SK-N-SH (cell line): Measurements from ENCODE around the gene ARHGEF25. TPM values are rescaled to one million over a fixed set of nuclear protein-coding genes. Genes with fewer than 3 reads are reported as not detected.
"Not testable (repeated sequence)": the region's sequence is repeated elsewhere in the genome, so short reads cannot be mapped to it uniquely, and the experiment has no call there.

Source experiments
- CTCF ChIA-PET: fragments of 300-600, 350-600 bp; formaldehyde crosslinking; extraction: SDS; loops from one replicate; lab custom pipeline; 2021; lab: Yijun Ruan, JAX
- POLR2A ChIA-PET: fragments of 350-600 bp; sonication (Branson Sonifier 250); formaldehyde crosslinking; extraction: SDS; loops from one replicate; lab custom pipeline; 2020; ENCODE audit warnings: antibody characterized with exemption, inconsistent platforms; lab: Yijun Ruan, JAX
- DNase-seq: peaks from one replicate; pipeline ENCODE4 v3.0.0; 2012
- H2AFZ ChIP-seq: fragments of 200-600 bp; sonication (generic); 2 replicates; pipeline ENCODE4 v1.8.1; 2016; ENCODE audit warnings: antibody characterized with exemption, mild to moderate bottlenecking, low read depth
- H3F3A ChIP-seq: fragments of 200-600 bp; sonication (generic); replicated peaks from 2 replicates; pipeline ENCODE3; 2016; ENCODE audit warnings: antibody characterized with exemption, mild to moderate bottlenecking; ENCODE audit not compliant: insufficient read depth
- H3K27ac ChIP-seq, 2 experiments: fragments of 200-500 bp in 1 of 2; fragments of 200-600 bp in 1 of 2; sonication (Bioruptor generic) in 1 of 2; sonication (generic), shearing (Covaris generic) in 1 of 2; 2 replicates each; pipeline versions ENCODE4 v1.5.1 to v1.6.1; 2014 to 2016; ENCODE audit warnings: low read depth in 2 of 2, inconsistent platforms in 1 of 2, low read length in 1 of 2, mild to moderate bottlenecking in 1 of 2, mixed read lengths in 1 of 2
- H3K27me3 ChIP-seq: fragments of 200-600 bp; sonication (generic), shearing (Covaris generic); 2 replicates; pipeline ENCODE4 v1.6.1; 2016; ENCODE audit warnings: mixed run types; ENCODE audit not compliant: insufficient read depth
- H3K36me3 ChIP-seq, 2 experiments: fragments of 200-500 bp in 1 of 2; fragments of 200-600 bp in 1 of 2; sonication (Bioruptor generic) in 1 of 2; sonication (generic) in 1 of 2; replicated peaks in 1 of 2; 2 replicates each; pipeline versions ENCODE3 to v1.5.1; 2014 to 2016; ENCODE audit warnings: low read length in 1 of 2, mild to moderate bottlenecking in 1 of 2; ENCODE audit not compliant: insufficient read depth in 2 of 2, control insufficient read depth in 1 of 2
- H3K4me1 ChIP-seq, 2 experiments: fragments of 200-500 bp in 1 of 2; fragments of 200-600 bp in 1 of 2; sonication (Bioruptor generic) in 1 of 2; sonication (generic), shearing (Covaris generic) in 1 of 2; 2 replicates each; pipeline versions ENCODE4 v1.5.1 to v1.6.1; 2014 to 2016; ENCODE audit warnings: low read depth in 1 of 2, low read length in 1 of 2, mixed run types in 1 of 2; ENCODE audit not compliant: insufficient read depth in 2 of 2, control insufficient read depth in 1 of 2
- H3K4me2 ChIP-seq: fragments of 200-600 bp; sonication (generic), shearing (Covaris generic); 2 replicates; pipeline ENCODE4 v1.6.1; 2017; ENCODE audit warnings: mixed run types
- H3K4me3 ChIP-seq, 2 experiments: fragments of 200-500 bp in 1 of 2; fragments of 200-600 bp in 1 of 2; sonication (Bioruptor generic) in 1 of 2; sonication (generic), shearing (Covaris generic) in 1 of 2; 2 replicates each; pipeline versions ENCODE4 v1.5.1 to v1.8.1; 2014 to 2016; ENCODE audit warnings: low read depth in 2 of 2, inconsistent platforms in 1 of 2, low read length in 1 of 2, mild to moderate bottlenecking in 1 of 2, mixed read lengths in 1 of 2, moderate library complexity in 1 of 2
- H3K79me2 ChIP-seq: fragments of 200-600 bp; sonication (generic); 2 replicates; pipeline ENCODE4 v1.8.1; 2017; ENCODE audit warnings: mild to moderate bottlenecking; ENCODE audit not compliant: insufficient read depth
- H3K9ac ChIP-seq: fragments of 200-600 bp; sonication (generic); 2 replicates; pipeline ENCODE4 v1.6.1; 2017; ENCODE audit warnings: mixed run types
- H3K9me2 ChIP-seq: fragments of 200-600 bp; sonication (generic); 2 replicates; pipeline ENCODE4 v1.6.1; 2017; ENCODE audit warnings: mixed run types
- H3K9me3 ChIP-seq: fragments of 200-600 bp; sonication (generic); 2 replicates; pipeline ENCODE4 v1.6.1; 2017; ENCODE audit warnings: mixed run types, mild to moderate bottlenecking, moderate library complexity
- H4K20me1 ChIP-seq: fragments of 200-600 bp; sonication (generic); 2 replicates; pipeline ENCODE4 v1.6.1; 2017; ENCODE audit warnings: mild to moderate bottlenecking, mixed run types; ENCODE audit not compliant: insufficient read depth
- FOXJ3 ChIP-seq: sonication (generic); formaldehyde crosslinking; IDR thresholded peaks from 2 replicates; pipeline ENCODE4 v1.5.1; 2020; ENCODE audit warnings: mild to moderate bottlenecking, missing genetic modification reagents
- FOXM1 ChIP-seq: IDR thresholded peaks from 2 replicates; pipeline ENCODE4 v1.4.0; 2012; ENCODE audit warnings: low read depth, mild to moderate bottlenecking
- GABPA ChIP-seq: IDR thresholded peaks from 2 replicates; pipeline ENCODE4 v1.4.0; 2012; ENCODE audit warnings: low read depth, mild to moderate bottlenecking
- JUND ChIP-seq: IDR thresholded peaks from 2 replicates; pipeline ENCODE4 v1.4.0; 2012
- RFX5 ChIP-seq: IDR thresholded peaks from 2 replicates; pipeline ENCODE4 v1.6.1; 2012; ENCODE audit warnings: mild to moderate bottlenecking, improper control_type of control experiment, low read length
- RXRA ChIP-seq: IDR thresholded peaks from 2 replicates; pipeline ENCODE4 v1.4.0; 2012; ENCODE audit warnings: low read depth, mild to moderate bottlenecking, borderline replicate concordance
- SIN3A ChIP-seq: IDR thresholded peaks from 2 replicates; pipeline ENCODE4 v1.6.1; 2012; ENCODE audit warnings: low read depth, mild to moderate bottlenecking, low read length, moderate library complexity, borderline replicate concordance
- SMC3 ChIP-seq: IDR thresholded peaks from 2 replicates; pipeline ENCODE4 v1.6.1; 2012; ENCODE audit warnings: low read depth, low read length, improper control_type of control experiment
- TAF1 ChIP-seq: IDR thresholded peaks from 2 replicates; pipeline ENCODE4 v1.6.1; 2012; ENCODE audit warnings: low read depth, mild to moderate bottlenecking, low read length, moderate library complexity, borderline replicate concordance
- YY1 ChIP-seq: IDR thresholded peaks from 2 replicates; pipeline ENCODE4 v1.4.0; 2012; ENCODE audit warnings: low read depth, mild to moderate bottlenecking
- ZBTB33 ChIP-seq: IDR thresholded peaks from 2 replicates; pipeline ENCODE4 v1.4.0; 2012; ENCODE audit warnings: low read depth, borderline replicate concordance
- WGBS: methylation state at CpG from one replicate; pipeline ENCODE4 v1.1.6; 2017; ENCODE audit warnings: low lambda C conversion rate; 5-methylcytosine and 5-hydroxymethylcytosine counted together
- polyA plus RNA-seq, 3 experiments: library from polyadenylated mRNA; depleted of rRNA; stranded (reverse); fragments of >200 nt; gene quantifications; 2 replicates each; pipeline ENCODE4 v1.2.3, GENCODE V29; 2012

The ARHGEF25 gene
- polyA plus RNA-seq, 1 of the 3 experiments (the other 2 are of a cell fraction), result 48.1 TPM

- TF ChIP-seq ZBTB33 (no peak), GABPA (no peak), TAF1 (no peak), FOXM1 (no peak), RFX5 (no peak), RXRA (no peak), FOXJ3 (no peak), JUND (no peak), SIN3A (no peak), YY1 (no peak), SMC3 (no peak)
Observed at GRCh38 chr12:57661376-57661775, 50.1 kb downstream of the ARHGEF25 start (continued).

GRCh38 chr12:57665066-57665820, 54.0 kb downstream of the ARHGEF25 start:
- H3K27me3 ChIP-seq, H3F3A ChIP-seq, POLR2A ChIA-PET, H3K4me2 ChIP-seq, CTCF ChIA-PET, H3K36me3 ChIP-seq, H3K79me2 ChIP-seq, H3K9ac ChIP-seq, DNase-seq, H2AFZ ChIP-seq, H3K9me2 ChIP-seq, H3K4me1 ChIP-seq, H4K20me1 ChIP-seq, H3K27ac ChIP-seq, H3K4me3 ChIP-seq: not testable (repeated sequence)
- H3K9me3 ChIP-seq, result peaks cover 11% of the 10 kb centered on the region
- 53% methylated on average over 8 of the region's 34 CpGs for WGBS

Other genes with a start within 250 kb of the ARHGEF25 start
- gene R3HDM2, start 180.4 kb upstream of the ARHGEF25 start, polyA plus RNA-seq (2012; rRNA removed), result 16.3 and 23.1 TPM in 2 replicates
- gene INHBC, start 176.7 kb upstream of the ARHGEF25 start, polyA plus RNA-seq (2012; rRNA removed), result 0.08 and 0.10 TPM in 2 replicates
- gene INHBE, start 156.1 kb upstream of the ARHGEF25 start, polyA plus RNA-seq (2012; rRNA removed), result 0.03 and 0.08 TPM in 2 replicates
- 0.67 and 0.90 TPM in 2 replicates for gene GLI1, start 151.7 kb upstream of the ARHGEF25 start, polyA plus RNA-seq (2012; rRNA removed)
- gene ARHGAP9, start 131.6 kb upstream of the ARHGEF25 start, polyA plus RNA-seq (2012; rRNA removed), result 0.66 and 1.0 TPM in 2 replicates
- 158 and 193 TPM in 2 replicates for gene MARS1, start 123.4 kb upstream of the ARHGEF25 start, polyA plus RNA-seq (2012; rRNA removed)
- gene DDIT3, start 90.9 kb upstream of the ARHGEF25 start, polyA plus RNA-seq (2012; rRNA removed), result 26.3 and 36.5 TPM in 2 replicates
- gene MBD6, start 88.6 kb upstream of the ARHGEF25 start, polyA plus RNA-seq (2012; rRNA removed), result 3.6 and 8.6 TPM in 2 replicates
- 122 and 139 TPM in 2 replicates for gene DCTN2, start 64.2 kb upstream of the ARHGEF25 start, polyA plus RNA-seq (2012; rRNA removed)
- gene KIF5A, start 61.4 kb upstream of the ARHGEF25 start, polyA plus RNA-seq (2012; rRNA removed), result 6.2 and 8.9 TPM in 2 replicates
- 34.2 and 40.1 TPM in 2 replicates for gene PIP4K2C, start 20.2 kb upstream of the ARHGEF25 start, polyA plus RNA-seq (2012; rRNA removed)
- gene DTX3, start 6.6 kb upstream of the ARHGEF25 start, polyA plus RNA-seq (2012; rRNA removed), result 61.2 and 62.6 TPM in 2 replicates
- gene B4GALNT1, start 21.8 kb downstream of the ARHGEF25 start, polyA plus RNA-seq (2012; rRNA removed), result 5.2 and 5.3 TPM in 2 replicates
- 280 and 362 TPM in 2 replicates for gene OS9, start 82.7 kb downstream of the ARHGEF25 start, polyA plus RNA-seq (2012; rRNA removed)
- gene AGAP2, start 127.3 kb downstream of the ARHGEF25 start, polyA plus RNA-seq (2012; rRNA removed), result 3.9 and 5.2 TPM in 2 replicates
- 36.8 and 42.8 TPM in 2 replicates for gene TSPAN31, start 133.6 kb downstream of the ARHGEF25 start, polyA plus RNA-seq (2012; rRNA removed)
- 324 and 395 TPM in 2 replicates for gene CDK4, start 140.9 kb downstream of the ARHGEF25 start, polyA plus RNA-seq (2012; rRNA removed)
- gene MARCHF9, start 143.7 kb downstream of the ARHGEF25 start, polyA plus RNA-seq (2012; rRNA removed), result 21.2 and 24.2 TPM in 2 replicates
- gene CYP27B1, start 155.6 kb downstream of the ARHGEF25 start, polyA plus RNA-seq (2012; rRNA removed), result 1.7 and 2.3 TPM in 2 replicates
- 28.0 and 33.2 TPM in 2 replicates for gene METTL1, start 160.7 kb downstream of the ARHGEF25 start, polyA plus RNA-seq (2012; rRNA removed)
- 10.3 and 10.8 TPM in 2 replicates for gene EEF1AKMT3, start 161.2 kb downstream of the ARHGEF25 start, polyA plus RNA-seq (2012; rRNA removed)
- gene TSFM, start 171.4 kb downstream of the ARHGEF25 start, polyA plus RNA-seq (2012; rRNA removed), result 23.0 and 28.7 TPM in 2 replicates
- gene AVIL, start 207.3 kb downstream of the ARHGEF25 start, polyA plus RNA-seq (2012; rRNA removed), result 4.7 and 5.2 TPM in 2 replicates
- gene CTDSP2, start 235.3 kb downstream of the ARHGEF25 start, polyA plus RNA-seq (2012; rRNA removed), result 117 and 119 TPM in 2 replicates